Regular cardiac myocyte (primary cell): ENCODE results near the gene DDX25. TPM values are rescaled to one million over a fixed set of nuclear protein-coding genes. Genes with fewer than 3 reads are reported as not detected.

Source experiments
- total RNA-seq: library from RNA; depleted of rRNA; stranded (reverse); fragments of >200 nt; gene quantifications from 2 replicates; pipeline ENCODE4 v1.2.3, GENCODE V29; 2014

Gene DDX25
- not detected in 2 replicates for total RNA-seq

DNA sequence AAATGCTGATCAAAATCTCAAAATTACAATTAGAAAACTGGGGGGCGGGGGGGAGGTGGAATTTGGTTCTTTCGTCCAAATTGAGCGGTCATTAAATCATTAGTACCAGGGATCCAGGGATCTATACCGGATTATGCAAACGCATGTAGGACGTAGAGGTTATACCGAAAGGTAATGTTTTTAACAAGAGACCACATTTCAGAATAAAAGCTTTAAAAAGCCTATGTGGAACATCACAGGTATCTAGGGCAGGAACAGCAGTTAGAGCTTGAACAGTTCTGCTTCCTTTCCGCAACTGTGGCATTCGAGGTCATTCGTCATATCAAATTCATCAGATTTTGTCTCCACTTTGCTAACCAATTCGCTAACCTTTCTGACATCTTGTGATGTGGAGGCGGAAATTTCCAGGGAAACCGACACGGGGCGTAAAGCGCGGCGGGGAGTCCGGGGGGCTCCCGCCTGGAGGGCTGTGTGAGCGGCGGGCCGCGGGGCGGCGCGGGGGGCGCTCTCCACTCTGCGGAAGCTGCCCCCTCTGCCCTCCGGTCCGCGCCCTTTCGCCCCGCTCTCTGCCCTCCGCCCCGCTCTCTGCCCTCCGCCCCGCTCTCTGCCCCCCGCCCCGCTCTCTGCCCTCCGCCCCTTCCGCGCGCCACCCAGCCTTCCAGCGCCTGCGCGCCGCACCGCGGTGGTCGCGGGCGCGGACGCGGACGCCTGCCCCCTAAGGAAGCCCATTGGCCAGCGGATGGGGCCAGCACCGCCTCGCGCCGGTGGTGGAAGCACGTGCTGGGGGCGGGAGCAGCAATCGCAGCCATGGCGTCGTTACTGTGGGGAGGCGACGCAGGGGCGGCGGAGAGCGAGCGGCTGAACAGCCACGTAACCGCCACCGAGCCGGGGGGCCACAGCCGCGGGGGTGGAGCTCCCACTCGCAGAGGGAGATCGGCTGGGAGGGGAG is at the start of gene DDX25:
TSS of gene DDX25 (plus strand) at position 798 of the 949 bp plus-strand sequence. CDS start at position 808, 10 bp downstream.

GRCh38 chr11:125887373-125888324 is 16.7 kb upstream of the DDX25 start, which contains the start of gene HYLS1:
HYLS1 (plus strand) TSS chr11:125887668; CDS start chr11:125899369, 11,701 bp downstream.

DNA sequence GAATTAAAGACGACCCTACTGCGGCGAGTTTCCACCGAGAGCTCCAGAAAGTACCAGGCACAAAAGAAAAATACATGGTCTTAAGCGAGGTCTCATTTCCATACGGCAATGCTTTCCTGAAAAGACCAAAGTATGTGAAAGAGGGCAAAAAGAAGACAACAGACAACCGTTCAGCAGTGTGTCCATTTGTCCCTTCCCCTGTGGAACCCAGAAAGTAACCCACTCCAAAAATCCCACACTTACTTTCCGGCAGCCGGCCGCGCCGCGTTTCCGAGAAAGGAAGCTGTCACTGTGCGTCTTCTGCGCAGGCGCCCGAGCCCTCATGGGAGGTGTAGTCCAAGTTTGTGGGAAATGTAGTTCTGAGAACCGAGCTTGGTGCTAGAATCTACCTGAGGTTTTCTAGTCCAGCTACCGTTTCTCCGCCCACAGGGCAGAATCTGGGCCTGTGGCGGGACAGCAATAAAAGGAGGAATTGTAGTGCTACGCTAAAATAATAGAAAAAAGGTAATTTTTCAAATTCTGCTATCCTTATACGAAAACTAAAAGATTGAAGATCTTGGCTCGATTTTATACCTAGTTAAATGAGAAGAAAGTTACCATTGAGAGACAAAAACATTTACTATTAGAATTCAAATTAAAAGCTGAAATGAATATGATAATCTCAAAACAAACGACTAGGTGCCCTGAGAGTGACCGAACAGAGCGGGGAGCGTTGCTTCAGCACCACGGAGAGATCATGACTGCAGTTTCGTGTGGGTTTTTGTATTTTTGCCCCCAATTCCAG is 1.2 kb upstream of the DDX25 start, which contains the start of gene PUS3:
TSS of gene PUS3 (minus strand) at position 280 of the 784 bp plus-strand sequence. CDS start 6,922 bp downstream, outside the sequence.

GRCh38 chr11:125945797-125946520 is 41.7 kb downstream of the DDX25 start, which contains the start of gene VSIG10L2:
VSIG10L2 (plus strand) TSS chr11:125946044; CDS start chr11:125946056, 12 bp downstream.

Other genes with a start within 250 kb of the DDX25 start
- not detected in 2 replicates for gene ACRV1, start 223.7 kb upstream of the DDX25 start, total RNA-seq
- not detected in 2 replicates for gene PATE1, start 158.2 kb upstream of the DDX25 start, total RNA-seq
- 0.38 TPM in 1 of 2 replicates, not detected in the other for gene PATE2, start 125.7 kb upstream of the DDX25 start, total RNA-seq
- not detected in 2 replicates for gene PATE3, start 116.4 kb upstream of the DDX25 start, total RNA-seq
- not detected in 2 replicates for gene PATE4, start 71.2 kb upstream of the DDX25 start, total RNA-seq
- 2.8 and 11.1 TPM in 2 replicates for gene HYLS1, start 16.8 kb upstream of the DDX25 start, total RNA-seq
- gene PUS3, start 1.3 kb upstream of the DDX25 start, total RNA-seq, result 13.2 and 13.4 TPM in 2 replicates
- not detected in 2 replicates for gene VSIG10L2, start 41.5 kb downstream of the DDX25 start, total RNA-seq
- 3.5 and 7.9 TPM in 2 replicates for gene CDON, start 158.4 kb downstream of the DDX25 start, total RNA-seq